NT2/D1 (cell line): ENCODE data around the gene EIF1B.

Experiments used
- SUZ12 ChIP-seq: IDR thresholded peaks from 2 replicates; pipeline ENCODE4 v1.6.1; 2011; ENCODE audit not compliant: insufficient read length, insufficient read depth; ENCODE audit errors: extremely low read depth
- YY1 ChIP-seq: IDR thresholded peaks from 2 replicates; pipeline ENCODE4 v1.6.1; 2011; ENCODE audit not compliant: insufficient read length, insufficient read depth
- ZNF274 ChIP-seq: IDR thresholded peaks from 2 replicates; pipeline ENCODE4 v1.6.1; 2011; ENCODE audit warnings: mild to moderate bottlenecking, low read depth, low read length

- TF ChIP-seq YY1 (no peak), ZNF274 (no peak), SUZ12 (no peak)
Measured at GRCh38 chr3:40333416-40333815, 23.9 kb downstream of the EIF1B start.
